RPMI8226 (cell line): ENCODE data around the gene HAUS5.
"Not testable (repeated sequence)": the region's sequence is repeated elsewhere in the genome, so short reads cannot be mapped to it uniquely, and the experiment has no call there.

Experiments
- DNase-seq: peaks from one replicate; pipeline ENCODE4 v3.0.0-alpha.2; 2015

Gene HAUS5, protein sequence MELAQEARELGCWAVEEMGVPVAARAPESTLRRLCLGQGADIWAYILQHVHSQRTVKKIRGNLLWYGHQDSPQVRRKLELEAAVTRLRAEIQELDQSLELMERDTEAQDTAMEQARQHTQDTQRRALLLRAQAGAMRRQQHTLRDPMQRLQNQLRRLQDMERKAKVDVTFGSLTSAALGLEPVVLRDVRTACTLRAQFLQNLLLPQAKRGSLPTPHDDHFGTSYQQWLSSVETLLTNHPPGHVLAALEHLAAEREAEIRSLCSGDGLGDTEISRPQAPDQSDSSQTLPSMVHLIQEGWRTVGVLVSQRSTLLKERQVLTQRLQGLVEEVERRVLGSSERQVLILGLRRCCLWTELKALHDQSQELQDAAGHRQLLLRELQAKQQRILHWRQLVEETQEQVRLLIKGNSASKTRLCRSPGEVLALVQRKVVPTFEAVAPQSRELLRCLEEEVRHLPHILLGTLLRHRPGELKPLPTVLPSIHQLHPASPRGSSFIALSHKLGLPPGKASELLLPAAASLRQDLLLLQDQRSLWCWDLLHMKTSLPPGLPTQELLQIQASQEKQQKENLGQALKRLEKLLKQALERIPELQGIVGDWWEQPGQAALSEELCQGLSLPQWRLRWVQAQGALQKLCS

DNA sequence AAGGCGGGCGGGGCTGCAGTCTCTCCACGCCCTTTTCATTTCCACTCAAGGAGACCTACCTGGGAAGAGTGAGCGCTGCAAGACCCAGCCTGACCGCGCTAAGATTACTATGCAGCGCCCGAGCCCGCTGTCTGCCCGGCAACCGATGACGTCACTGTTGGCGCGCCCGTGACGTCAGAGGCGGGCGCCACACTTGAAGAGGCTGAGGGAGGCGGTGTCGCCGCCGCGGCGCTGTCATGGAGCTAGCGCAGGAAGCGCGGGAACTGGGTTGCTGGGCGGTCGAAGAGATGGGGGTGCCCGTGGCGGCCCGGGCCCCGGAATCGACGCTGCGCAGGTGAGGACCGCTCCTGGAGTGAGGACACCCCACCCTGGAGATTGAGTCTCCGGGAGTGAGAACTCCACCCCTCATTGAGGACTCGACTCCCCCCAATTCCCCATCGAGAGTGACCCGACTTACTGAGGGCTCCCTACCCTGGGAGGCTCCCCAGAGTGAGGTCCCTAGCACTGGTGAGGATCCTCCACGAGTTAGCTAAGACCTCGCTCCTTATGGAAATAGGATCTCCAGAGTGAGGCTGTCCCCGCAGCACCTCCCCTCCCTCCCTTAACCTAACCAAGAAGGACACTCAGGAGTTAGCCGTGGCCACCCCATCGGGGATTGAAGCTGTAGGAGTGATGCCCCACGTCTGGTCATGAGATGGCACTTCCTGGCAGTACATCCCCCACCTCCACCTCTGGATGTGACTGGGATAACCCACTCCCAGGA lies at the start of gene HAUS5:
HAUS5 (plus strand) TSS at position 177 of the 763 bp plus-strand sequence; CDS start at position 237, 60 bp downstream.
- peak; percentile 92 for DNase-seq

DNA sequence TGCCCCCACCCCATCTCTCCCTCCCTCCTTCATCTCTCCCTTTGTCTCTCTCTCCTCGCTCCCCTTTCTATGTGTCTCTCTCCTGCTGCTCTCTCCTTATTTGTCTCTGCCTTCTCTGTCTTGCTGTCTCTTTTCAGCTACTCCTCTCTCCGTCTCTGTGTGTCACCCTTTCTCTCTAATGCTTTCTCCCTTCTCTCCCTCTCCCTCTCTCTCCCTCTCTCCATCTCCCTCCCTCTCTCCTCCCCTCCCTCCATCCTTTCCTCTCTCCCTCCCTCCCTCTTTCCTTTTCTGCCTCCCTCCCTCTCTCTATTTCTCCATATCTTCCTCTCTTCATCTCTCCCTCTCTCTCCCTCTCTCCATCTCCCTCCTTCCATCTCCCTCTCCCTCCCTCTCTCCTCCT lies 49.8 kb upstream of the HAUS5 start:
- DNase-seq: no peak

DNA sequence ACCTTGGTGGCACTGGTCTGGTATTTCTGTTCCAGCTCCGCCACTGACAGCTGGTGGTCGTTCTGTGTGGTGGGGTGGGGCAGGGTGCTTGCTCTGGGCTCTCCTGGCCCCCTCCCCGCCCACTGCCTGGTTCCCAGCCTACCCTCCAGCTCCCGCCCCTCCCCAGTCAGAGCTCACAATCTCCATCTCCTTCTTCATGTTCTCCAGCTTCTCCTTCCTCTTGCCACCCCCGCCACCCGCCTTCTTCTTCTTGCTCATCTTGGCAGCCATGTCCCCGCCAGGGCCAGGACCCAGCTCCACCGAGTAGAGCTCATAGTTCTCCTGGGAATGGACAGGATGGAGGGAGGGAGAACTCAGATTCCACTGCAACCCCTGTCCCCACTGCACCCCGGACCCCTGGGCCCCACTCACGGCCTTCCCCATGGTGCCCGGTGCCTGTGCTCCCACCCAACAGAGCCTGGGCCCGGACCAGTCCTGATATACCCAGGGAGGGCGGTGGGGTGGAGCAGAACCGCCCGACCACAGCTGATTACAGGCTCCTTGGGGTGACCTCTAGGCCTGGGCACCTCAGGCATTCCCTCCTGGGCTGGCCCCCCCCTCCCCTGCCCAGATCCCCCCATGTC lies 49.2 kb upstream of the HAUS5 start, which contains the start of gene ATP4A:
ATP4A (minus strand) TSS at position 452 of the 623 bp plus-strand sequence; CDS start at position 423, 29 bp downstream.
- no peak for DNase-seq

DNA sequence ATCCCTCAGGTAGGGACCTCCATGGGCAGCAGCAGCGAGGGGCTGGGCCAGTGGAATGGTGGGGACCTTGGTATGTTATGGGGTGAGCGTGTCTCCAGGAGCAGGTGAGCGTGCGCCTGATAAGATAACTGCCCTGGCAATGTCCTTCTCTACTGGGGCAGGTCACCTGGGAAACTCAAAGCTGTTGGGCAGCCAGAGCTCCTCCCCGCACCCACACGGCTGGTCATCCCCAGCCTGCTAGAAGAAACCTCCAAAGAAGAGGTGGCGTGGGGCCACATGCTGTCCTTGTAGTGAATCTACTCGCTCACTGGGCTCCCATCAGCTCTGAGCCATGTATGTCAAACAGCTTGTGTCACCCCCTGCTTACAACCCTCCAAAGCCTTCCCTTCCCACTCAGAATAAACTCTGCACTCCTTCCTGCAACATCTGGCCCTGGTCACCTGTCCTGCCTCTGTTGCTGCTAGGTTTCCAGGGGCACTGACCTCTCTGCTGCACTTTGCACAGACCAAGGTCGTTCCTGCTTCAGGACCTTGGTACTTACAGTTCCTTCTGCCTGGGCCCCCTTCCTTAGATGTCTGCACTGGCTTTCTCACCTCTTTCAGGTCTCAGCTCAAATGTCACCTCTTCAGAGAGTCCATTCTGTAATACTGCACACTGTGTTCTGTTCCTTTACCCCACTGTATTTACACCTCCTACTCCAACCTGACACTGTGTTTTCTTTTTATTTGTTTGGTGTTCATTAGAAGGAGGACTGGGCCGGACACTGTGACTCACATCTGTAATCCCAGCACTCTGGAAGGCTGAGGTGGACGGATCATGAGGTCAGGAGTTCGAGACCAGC lies 47.3 kb upstream of the HAUS5 start:
- DNase-seq: peak; percentile 0

DNA sequence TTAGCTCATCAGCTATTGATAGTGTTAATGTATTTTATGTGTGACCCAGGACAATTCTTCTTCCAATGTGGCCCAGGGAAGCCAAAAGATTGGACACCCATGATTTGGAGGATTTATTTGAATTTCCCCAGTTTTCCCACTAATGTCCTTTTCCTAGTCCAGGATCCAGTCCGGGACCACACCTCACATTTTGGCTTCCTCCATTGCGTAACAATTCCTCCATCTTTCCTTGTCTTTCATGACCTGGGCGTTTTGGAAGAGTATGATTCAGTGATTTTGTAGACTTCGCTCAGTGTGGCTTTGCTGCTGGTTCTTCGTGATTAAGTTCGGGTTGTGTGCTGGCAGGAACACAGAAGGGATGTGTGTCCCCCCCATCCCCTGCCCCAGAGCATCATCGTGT lies 45.8 kb upstream of the HAUS5 start:
- DNase-seq: no peak

DNA sequence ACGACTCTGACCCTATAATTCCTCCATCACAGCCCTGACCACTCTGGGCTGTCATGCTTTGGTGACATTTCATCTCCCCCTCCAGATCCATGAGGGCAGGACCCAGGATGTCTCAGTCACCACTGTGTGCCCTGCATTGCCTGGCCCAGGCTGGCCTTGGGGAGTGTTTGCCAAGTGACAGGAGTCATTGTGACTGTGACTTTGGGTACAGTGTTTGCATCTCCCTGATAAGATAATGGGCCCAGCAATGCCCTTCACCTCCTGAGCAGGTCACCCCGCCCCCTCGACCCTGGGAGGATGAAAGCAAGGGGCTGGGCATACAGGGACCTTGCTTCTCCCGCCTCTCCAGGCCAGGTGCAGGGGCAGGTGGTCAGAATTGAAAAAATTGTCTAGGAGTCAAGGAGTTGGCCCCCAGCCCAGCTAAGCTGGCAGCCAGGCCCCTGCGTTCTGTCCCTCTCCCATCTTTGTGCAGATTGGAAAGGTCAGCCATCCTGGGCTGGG lies 43.2 kb upstream of the HAUS5 start:
- DNase-seq: no peak

DNA sequence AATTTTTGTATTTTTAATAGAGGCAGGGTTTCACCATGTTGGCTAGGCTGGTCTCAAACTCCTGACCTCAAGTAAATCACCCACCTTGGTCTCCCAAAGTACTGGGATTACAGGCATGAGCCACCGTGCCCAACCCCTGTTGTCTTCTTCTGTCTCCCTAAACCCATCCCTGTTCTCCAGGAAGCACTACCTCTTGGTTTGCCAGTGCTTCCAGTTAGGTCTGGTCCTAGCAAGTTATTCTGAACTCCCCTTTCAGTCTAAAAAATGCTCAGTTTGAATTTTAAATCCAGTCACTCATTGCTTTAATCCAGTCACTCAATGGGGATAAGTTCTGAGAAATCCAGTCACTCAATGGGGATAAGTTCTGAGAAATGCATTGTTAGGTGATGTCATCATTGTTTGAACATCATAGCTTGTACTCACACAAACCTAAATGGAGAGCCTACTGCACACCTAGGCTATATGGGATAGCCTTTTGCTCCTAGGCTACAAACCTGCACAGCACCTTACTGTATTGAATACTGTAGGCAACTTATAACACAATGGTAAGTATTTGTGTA lies 41.0 kb upstream of the HAUS5 start:
- no peak for DNase-seq

DNA sequence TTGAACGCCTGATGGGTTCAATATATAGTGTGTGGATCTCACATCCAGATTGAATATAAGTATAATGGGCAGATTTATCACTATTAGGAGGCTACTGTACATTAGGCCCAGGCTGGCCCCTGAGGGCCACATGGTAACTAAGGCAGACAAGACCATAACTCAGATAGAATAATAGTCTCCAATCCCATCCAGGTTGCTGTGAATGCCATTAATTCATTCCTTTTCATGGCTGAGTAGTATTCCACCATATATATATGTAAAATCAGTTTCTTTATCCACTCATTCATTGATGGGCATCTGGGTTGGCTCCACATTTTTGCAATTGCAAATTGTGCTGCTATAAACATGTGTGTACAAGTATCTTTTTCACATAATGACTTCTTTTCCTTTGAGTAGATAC lies 34.6 kb upstream of the HAUS5 start:
- DNase-seq: no peak

DNA sequence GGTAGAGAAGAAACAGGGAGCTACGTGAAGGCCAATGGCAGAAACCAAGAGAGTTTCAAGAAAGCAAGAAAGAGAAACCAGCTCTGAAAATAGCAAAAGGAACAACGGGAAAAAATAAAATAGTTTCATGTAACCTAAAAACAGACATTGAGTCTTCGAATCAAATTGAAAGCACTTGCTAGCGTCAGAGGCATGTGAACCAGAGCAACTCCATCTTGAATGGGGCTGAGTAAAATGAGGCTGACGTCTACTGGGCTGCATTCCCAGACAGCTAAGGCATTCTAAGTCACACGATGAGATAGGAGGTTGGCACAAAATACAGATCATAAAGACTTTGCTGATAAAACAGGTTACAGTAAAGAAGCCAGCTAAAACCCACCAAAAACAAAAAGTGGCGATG lies 33.8 kb upstream of the HAUS5 start:
- no peak for DNase-seq

DNA sequence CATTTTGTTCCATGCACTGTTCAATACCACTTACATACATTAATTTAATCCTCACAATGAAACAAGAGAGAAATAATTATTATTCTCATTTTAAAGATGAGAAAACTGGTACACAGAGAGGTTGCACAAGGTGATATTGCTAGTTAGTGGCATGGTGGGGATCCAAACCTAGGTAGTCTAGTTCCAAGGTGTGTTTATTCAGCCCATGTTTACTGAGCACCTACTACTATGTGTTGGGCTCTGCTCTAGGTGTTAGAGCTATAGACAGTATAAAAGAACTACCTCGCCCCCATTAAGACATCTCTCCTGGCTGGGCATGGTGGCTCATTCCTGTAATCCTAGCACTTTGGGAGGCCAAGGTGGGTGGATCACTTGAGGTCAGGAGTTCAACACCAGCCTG lies 29.8 kb upstream of the HAUS5 start:
- DNase-seq: no peak

DNA sequence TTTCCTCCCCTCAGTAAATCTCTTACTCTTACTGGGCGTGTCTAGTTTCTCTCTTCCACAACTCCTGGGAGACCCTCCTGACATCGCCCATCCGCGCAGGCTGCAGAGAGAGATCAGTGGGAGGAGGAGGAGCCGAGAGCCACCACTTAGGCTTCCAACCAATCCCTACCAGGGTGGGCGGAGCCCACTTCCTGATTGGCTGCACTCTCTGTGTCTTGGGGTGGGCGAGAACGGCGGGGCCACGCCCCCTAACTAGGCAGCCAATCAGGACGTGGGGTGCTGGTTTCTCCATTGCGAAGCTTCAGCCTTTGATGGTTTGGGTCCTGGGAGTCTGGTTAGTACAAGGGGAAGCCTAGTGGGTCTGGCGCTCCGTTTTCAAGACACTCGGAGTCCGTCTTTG lies 26.7 kb upstream of the HAUS5 start, which contains the start of gene PMIS2:
PMIS2 (plus strand) TSS at position 326 of the 400 bp plus-strand sequence. CDS start 87 bp downstream, outside the sequence.
- peak; percentile 8 for DNase-seq

DNA sequence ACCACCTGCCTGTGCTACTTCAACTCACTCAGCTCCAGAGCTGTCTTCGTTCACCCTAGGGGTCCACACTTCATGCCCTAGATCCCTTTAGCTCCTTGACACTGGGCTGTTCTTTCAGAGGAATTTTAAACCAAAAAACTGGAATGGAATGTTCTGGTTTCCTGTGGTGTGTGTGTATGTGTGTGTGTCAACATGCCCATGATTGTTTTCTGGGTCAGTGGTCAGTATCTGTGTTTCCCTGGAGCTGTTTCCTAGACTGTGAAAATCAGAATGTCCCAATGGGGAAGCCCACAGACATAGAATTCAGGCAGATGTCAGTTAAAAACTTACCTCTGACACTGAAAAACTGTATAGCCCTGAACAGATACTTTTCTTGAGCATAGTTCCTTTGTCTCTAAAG lies 25.2 kb upstream of the HAUS5 start:
- no peak for DNase-seq

DNA sequence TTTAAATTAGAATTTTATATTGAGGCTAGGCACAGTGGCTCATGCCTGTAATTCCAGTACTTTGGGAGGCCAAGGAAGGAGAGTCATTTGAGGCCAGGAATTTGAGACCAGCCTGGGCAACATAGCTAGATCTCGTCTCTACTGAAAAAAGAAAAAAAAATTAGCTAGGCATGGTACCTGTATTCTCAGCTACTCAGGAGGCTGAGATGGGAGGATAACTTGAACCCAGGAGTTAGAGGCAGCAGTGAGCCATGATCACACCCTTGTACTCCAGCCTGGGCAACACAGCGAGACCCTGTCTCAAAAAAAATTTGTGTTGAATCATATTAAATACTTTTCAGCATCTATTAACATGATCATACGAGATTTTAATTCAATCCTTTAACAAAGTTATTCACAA lies 21.7 kb upstream of the HAUS5 start:
- DNase-seq: no peak

DNA sequence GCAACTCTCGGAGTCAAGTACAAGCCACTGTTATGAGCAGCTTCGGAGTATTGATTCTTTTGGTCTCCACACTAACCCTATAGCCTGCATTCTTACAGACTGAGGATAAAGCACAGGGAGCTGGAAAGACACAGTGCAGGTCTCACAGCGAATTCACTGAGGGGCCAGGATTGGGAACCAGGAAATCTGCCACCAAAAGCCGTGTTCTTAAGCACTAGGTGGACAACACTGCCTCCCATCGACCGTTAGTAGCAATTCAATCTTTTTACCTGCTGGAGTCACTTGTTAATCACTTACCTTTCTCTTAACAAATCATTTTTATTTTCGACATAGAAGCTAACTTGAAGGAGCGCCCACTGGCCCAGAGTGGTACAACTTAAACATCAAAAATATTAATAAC lies 20.3 kb upstream of the HAUS5 start:
- peak; percentile 28 for DNase-seq

DNA sequence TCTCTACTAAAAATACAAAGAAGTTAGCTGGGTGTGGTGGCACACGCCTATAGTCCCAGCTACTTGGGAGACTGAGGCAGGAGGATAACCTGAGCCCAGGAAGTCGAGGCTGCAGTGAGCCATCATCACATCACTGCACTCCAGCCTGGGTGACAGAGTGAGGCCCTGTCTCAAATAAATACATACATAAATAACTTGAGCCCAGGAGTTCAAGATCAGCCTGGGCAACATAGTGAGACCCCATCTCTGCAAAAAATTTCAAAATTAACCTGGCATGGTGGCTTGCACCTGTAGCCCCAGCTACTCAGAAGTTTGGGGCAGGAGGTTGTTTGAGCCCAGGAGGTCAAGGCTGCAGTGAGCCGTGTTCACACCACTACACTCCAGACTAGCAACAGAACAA lies 17.5 kb upstream of the HAUS5 start:
- not testable (repeated sequence) for DNase-seq

DNA sequence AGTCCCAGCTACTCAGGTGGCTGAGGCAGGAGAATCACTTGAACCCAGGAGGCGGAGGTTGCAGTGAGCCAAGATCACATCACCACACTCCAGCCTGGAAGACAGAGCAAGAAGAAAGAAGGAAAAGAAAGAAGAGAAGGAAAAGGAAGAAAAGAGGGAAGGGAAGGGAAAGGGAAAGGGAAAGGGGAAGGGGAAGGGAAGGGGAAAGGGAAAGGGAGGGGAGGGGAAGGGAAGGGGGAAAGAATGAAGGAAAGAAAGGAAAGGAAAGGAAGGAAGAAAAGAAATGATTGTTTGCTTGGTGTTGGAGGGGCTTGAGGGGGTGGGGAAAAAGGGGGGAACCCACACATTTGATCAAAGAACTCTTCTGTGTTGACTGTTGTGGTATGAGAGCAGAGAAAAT lies 16.6 kb upstream of the HAUS5 start:
- no peak for DNase-seq

DNA sequence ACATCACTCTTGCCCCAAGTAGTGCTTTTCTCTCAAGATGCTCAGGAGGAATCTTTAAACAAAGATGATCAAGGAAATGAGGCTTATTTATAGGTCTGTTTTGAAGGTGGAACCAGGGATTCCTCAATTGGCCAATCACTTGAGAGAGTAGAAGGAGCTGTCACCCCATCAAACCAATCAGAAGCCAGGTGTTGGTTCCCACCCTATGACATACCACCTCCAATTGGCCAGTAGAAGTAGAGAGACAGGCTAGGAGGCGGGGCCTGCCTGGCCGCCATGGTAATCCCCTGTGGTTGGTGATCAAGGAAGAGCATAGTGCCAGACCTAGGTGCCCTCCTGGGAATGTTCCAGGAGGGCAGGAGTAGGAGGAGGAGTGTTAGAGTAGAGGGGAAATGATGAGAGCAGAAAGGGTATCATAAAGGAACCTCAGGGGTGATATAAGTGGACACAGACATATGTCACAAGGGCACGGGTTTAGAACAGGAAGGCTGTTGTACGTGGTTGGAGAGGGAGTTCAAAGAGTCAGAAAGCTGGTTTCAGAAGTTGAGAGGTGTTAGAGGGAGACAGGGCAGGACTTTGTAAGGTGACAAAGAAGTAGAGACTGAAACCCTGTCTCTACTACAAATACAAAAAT lies 16.1 kb upstream of the HAUS5 start:
- DNase-seq: peak; percentile 15

DNA sequence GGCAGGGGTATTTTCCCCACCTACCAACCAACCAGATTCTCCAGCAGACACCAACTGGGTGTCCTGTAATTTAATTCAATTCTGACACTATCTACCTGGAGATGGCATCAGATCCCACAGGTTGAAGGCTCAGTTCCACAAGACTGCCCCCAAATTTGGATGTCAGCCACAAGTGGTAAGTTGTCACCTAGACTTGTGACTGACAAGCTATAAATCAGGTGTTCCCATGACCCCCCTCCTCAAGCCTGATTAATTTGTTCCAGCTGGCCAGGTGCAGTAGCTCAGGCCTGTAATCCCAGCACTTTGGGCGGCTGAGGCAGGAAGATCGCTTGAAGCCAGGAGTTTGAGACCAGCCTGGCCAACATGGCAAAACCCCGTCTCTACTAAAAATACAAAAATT lies 10.6 kb upstream of the HAUS5 start:
- DNase-seq: no peak

DNA sequence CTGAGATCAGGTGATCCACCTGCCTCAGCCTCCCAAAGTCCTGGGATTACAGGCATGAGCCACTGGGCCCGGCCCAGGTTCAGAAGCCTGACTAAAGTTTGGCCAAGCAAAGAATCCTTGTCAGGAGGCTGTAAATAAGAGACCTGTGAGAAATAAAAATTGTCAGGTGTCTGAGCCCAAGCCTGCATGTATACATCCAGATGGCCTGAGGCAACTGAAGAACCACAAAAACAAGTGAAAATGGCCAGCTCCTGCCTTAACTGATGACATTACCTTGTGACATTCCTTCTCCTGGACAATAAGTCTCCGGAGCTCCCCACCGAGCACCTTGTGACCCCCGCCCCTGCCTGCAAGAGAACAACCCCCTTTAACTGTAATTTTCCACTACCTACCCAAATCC lies 8.1 kb upstream of the HAUS5 start:
- not testable (repeated sequence) for DNase-seq

DNA sequence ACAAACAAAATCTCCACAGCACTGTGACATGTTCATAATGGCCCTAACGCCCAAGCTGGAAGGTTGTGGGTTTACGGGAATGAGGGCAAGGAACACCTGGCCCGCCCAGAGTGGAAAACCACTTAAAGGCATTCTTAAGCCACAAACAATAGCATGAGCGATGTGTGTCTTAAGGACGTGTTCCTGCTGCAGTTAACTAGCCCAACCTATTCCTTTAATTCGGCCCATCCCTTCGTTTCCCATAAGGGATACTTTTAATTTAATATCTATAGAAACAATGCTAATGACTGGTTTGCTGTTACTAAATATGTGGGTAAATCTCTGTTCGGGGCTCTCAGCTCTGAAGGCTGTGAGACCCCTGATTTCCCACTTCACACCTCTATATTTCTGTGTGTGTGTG lies 5.4 kb upstream of the HAUS5 start:
- DNase-seq: not testable (repeated sequence)

DNA sequence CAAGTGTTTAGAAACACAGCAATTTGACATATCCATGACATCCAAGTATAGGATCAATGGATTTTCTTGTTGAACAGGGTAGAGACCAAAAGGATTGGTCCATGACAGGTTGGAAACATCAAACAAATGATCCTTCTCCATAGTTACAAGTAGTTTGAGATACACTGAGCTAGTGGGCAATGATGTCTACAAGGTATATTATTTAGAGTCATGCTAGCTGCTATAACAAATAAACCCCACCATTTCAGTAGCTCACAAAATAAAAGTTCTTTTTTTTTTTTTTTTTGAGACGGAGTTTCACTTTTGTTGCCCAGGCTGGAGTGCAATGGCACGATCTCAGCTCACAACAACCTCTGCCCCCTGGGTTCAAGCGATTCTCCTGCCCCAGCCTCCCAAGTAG lies 4.9 kb upstream of the HAUS5 start:
- DNase-seq: no peak
